Activated naive CD8-positive, alpha-beta T cell (primary cell): ENCODE data around the gene MEF2C.

Experiments
- H3K27ac Mint-ChIP-seq: one replicate; pipeline ENCODE4 v1.8.0; 2021; ENCODE audit warnings: mixed read lengths
- H3K27me3 Mint-ChIP-seq: one replicate; pipeline ENCODE4 v1.8.0; 2021; ENCODE audit warnings: mixed read lengths
- H3K36me3 Mint-ChIP-seq: one replicate; pipeline ENCODE4 v1.8.0; 2021; ENCODE audit warnings: mixed read lengths
- H3K4me1 Mint-ChIP-seq: one replicate; pipeline ENCODE4 v1.8.0; 2021; ENCODE audit warnings: low read depth, mixed read lengths
- H3K4me3 Mint-ChIP-seq: one replicate; pipeline ENCODE4 v1.8.0; 2021; ENCODE audit warnings: mild to moderate bottlenecking, mixed read lengths
- H3K9me3 Mint-ChIP-seq: one replicate; pipeline ENCODE4 v1.8.0; 2021; ENCODE audit warnings: low read depth, mixed read lengths

MEF2C gene

GRCh38 chr5:88792144-88792840 lies 90.7 kb downstream of the MEF2C start:
- Mint-ChIP-seq H3K4me3 (no peak overlapping the region), H3K36me3 (no peaks in the 10 kb centered on the region), H3K27ac (no peak overlapping the region)

GRCh38 chr5:88787856-88788255 lies 95.1 kb downstream of the MEF2C start:
- H3K4me1 Mint-ChIP-seq: peaks cover 17% of the 10 kb centered on the region
- H3K9me3 Mint-ChIP-seq: no peaks in the 10 kb centered on the region
- peaks cover 6% of the 10 kb centered on the region for H3K27me3 Mint-ChIP-seq
- H3K27ac Mint-ChIP-seq: no peak overlapping the region
- no peak overlapping the region for H3K4me3 Mint-ChIP-seq
- H3K36me3 Mint-ChIP-seq: no peaks in the 10 kb centered on the region

More at GRCh38 chr5:88792144-88792840, 90.7 kb downstream of the MEF2C start:
- Mint-ChIP-seq H3K9me3 (no peaks in the 10 kb centered on the region), H3K27me3 (peaks cover 2% of the 10 kb centered on the region), H3K4me1 (no peaks in the 10 kb centered on the region)

GRCh38 chr5:88786789-88787188 lies 96.2 kb downstream of the MEF2C start:
- Mint-ChIP-seq H3K4me1 (peaks cover 17% of the 10 kb centered on the region), H3K4me3 (no peak overlapping the region), H3K9me3 (no peaks in the 10 kb centered on the region), H3K36me3 (no peaks in the 10 kb centered on the region), H3K27me3 (peaks cover 6% of the 10 kb centered on the region), H3K27ac (no peak overlapping the region)

- Mint-ChIP-seq H3K9me3 (no peaks in the 10 kb centered on the region), H3K4me3 (no peak overlapping the region), H3K4me1 (peaks cover 17% of the 10 kb centered on the region), H3K27me3 (peaks cover 9% of the 10 kb centered on the region), H3K27ac (peak overlapping the region; percentile 9), H3K36me3 (no peaks in the 10 kb centered on the region)
These were observed 97.0 kb downstream of the MEF2C start for GRCh38 chr5:88785746-88786565.

- Mint-ChIP-seq H3K36me3 (no peaks in the 10 kb centered on the region), H3K4me1 (peaks cover 17% of the 10 kb centered on the region), H3K27ac (no peak overlapping the region), H3K27me3 (peaks cover 8% of the 10 kb centered on the region), H3K4me3 (no peak overlapping the region), H3K9me3 (no peaks in the 10 kb centered on the region)
These were observed 100.4 kb downstream of the MEF2C start for GRCh38 chr5:88782571-88782970.

- Mint-ChIP-seq H3K4me1 (peaks cover 10% of the 10 kb centered on the region), H3K27me3 (peaks cover 4% of the 10 kb centered on the region), H3K36me3 (no peaks in the 10 kb centered on the region), H3K9me3 (no peaks in the 10 kb centered on the region), H3K4me3 (no peak overlapping the region), H3K27ac (no peak overlapping the region)
These were observed 102.2 kb downstream of the MEF2C start for GRCh38 chr5:88780736-88781135.

- no peak overlapping the region for H3K27ac Mint-ChIP-seq
- no peak overlapping the region for H3K4me3 Mint-ChIP-seq
- H3K36me3 Mint-ChIP-seq: no peaks in the 10 kb centered on the region
- peaks cover 6% of the 10 kb centered on the region for H3K27me3 Mint-ChIP-seq
- H3K9me3 Mint-ChIP-seq: no peaks in the 10 kb centered on the region
- H3K4me1 Mint-ChIP-seq: no peaks in the 10 kb centered on the region
These were observed 104.2 kb downstream of the MEF2C start for GRCh38 chr5:88778736-88779135.

GRCh38 chr5:88776692-88777091 lies 106.3 kb downstream of the MEF2C start:
- Mint-ChIP-seq H3K4me3 (no peak overlapping the region), H3K27me3 (peaks cover 6% of the 10 kb centered on the region), H3K36me3 (no peaks in the 10 kb centered on the region), H3K4me1 (no peaks in the 10 kb centered on the region), H3K27ac (no peak overlapping the region), H3K9me3 (no peaks in the 10 kb centered on the region)

GRCh38 chr5:88772831-88773230 lies 110.2 kb downstream of the MEF2C start:
- no peaks in the 10 kb centered on the region for H3K36me3 Mint-ChIP-seq
- no peaks in the 10 kb centered on the region for H3K4me1 Mint-ChIP-seq
- H3K4me3 Mint-ChIP-seq: no peak overlapping the region
- H3K27me3 Mint-ChIP-seq: peaks cover 8% of the 10 kb centered on the region
- H3K9me3 Mint-ChIP-seq: no peaks in the 10 kb centered on the region
- H3K27ac Mint-ChIP-seq: no peak overlapping the region

- H3K27ac Mint-ChIP-seq: no peak overlapping the region
- H3K36me3 Mint-ChIP-seq: no peaks in the 10 kb centered on the region
- peaks cover 8% of the 10 kb centered on the region for H3K27me3 Mint-ChIP-seq
- H3K4me3 Mint-ChIP-seq: no peak overlapping the region
- no peaks in the 10 kb centered on the region for H3K4me1 Mint-ChIP-seq
- no peaks in the 10 kb centered on the region for H3K9me3 Mint-ChIP-seq
These were observed 110.9 kb downstream of the MEF2C start for GRCh38 chr5:88772047-88772446.

GRCh38 chr5:88770276-88771257 lies 112.4 kb downstream of the MEF2C start:
- H3K27me3 Mint-ChIP-seq: peaks cover 8% of the 10 kb centered on the region
- H3K4me3 Mint-ChIP-seq: no peak overlapping the region
- H3K4me1 Mint-ChIP-seq: no peaks in the 10 kb centered on the region
- H3K9me3 Mint-ChIP-seq: no peaks in the 10 kb centered on the region
- H3K36me3 Mint-ChIP-seq: no peaks in the 10 kb centered on the region
- no peak overlapping the region for H3K27ac Mint-ChIP-seq

GRCh38 chr5:88769165-88769564 lies 113.8 kb downstream of the MEF2C start:
- Mint-ChIP-seq H3K27me3 (peaks cover 9% of the 10 kb centered on the region), H3K27ac (no peak overlapping the region), H3K4me1 (no peaks in the 10 kb centered on the region), H3K9me3 (no peaks in the 10 kb centered on the region), H3K4me3 (no peak overlapping the region), H3K36me3 (no peaks in the 10 kb centered on the region)

GRCh38 chr5:88768411-88768810 lies 114.6 kb downstream of the MEF2C start:
- H3K4me1 Mint-ChIP-seq: no peaks in the 10 kb centered on the region
- peaks cover 6% of the 10 kb centered on the region for H3K27me3 Mint-ChIP-seq
- no peaks in the 10 kb centered on the region for H3K9me3 Mint-ChIP-seq
- H3K27ac Mint-ChIP-seq: no peak overlapping the region
- H3K4me3 Mint-ChIP-seq: no peak overlapping the region
- H3K36me3 Mint-ChIP-seq: no peaks in the 10 kb centered on the region

GRCh38 chr5:88765798-88766197 lies 117.2 kb downstream of the MEF2C start:
- Mint-ChIP-seq H3K27me3 (peaks cover 6% of the 10 kb centered on the region), H3K9me3 (no peaks in the 10 kb centered on the region), H3K36me3 (no peaks in the 10 kb centered on the region), H3K27ac (no peak overlapping the region), H3K4me3 (no peak overlapping the region), H3K4me1 (no peaks in the 10 kb centered on the region)

GRCh38 chr5:88765171-88765570 lies 117.8 kb downstream of the MEF2C start:
- no peaks in the 10 kb centered on the region for H3K9me3 Mint-ChIP-seq
- H3K27ac Mint-ChIP-seq: no peak overlapping the region
- H3K27me3 Mint-ChIP-seq: peaks cover 4% of the 10 kb centered on the region
- no peaks in the 10 kb centered on the region for H3K36me3 Mint-ChIP-seq
- no peak overlapping the region for H3K4me3 Mint-ChIP-seq
- no peaks in the 10 kb centered on the region for H3K4me1 Mint-ChIP-seq
